Stimulated activated CD8-positive, alpha-beta memory T cell treated with anti-CD3 and anti-CD28 coated beads, Interleukin-4, amount 100 ng/mL, for 1 hour (primary cell): ENCODE measurements around the gene MACF1.
"Not testable (repeated sequence)": the region's sequence is repeated elsewhere in the genome, so short reads cannot be mapped to it uniquely, and the experiment has no call there.

ENCODE experiments used
- DNase-seq, 2 donors: peaks; one replicate each; pipeline ENCODE4 v3.0.0-alpha.2; 2020; ENCODE audit warnings: low read depth in 2 of 2, low spot score in 1 of 2

The MACF1 gene

DNA sequence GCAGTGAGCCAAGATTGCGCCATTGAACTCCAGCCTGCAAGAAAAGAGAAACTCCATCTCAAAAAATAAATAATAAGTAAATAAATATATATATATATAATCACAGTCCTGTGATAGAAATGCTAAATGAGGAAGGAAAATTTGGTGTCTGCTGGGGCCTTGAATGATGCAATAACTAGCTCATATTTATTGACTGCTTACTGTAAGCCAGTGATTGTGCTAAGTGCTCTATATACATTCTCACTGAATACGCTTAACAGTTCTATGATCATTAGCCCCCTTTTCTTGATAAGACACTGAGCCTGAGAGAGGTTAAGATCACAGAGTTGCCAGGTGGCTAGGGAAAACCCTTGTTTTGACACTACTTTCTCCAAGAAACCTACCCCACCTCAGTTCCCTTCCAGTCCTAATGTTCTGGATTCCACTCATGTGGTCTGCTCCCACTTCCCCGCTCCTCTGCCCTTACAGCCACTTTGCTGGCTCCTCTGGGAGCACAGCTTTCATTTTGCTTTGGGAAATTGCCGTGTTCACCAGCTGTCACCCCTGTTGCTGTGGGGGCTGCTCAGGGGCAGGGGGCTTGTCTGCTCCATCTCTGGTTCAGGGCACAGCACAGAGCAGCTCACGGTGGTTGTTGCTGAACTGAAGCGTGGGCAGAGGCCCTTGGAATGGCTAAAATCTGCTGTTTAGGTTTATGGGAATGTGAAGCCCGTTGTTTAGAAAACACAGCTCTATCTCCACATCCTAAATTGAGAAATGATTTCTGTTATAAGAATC lies 284.5 kb downstream of the MACF1 start:
- DNase-seq = no peak

DNA sequence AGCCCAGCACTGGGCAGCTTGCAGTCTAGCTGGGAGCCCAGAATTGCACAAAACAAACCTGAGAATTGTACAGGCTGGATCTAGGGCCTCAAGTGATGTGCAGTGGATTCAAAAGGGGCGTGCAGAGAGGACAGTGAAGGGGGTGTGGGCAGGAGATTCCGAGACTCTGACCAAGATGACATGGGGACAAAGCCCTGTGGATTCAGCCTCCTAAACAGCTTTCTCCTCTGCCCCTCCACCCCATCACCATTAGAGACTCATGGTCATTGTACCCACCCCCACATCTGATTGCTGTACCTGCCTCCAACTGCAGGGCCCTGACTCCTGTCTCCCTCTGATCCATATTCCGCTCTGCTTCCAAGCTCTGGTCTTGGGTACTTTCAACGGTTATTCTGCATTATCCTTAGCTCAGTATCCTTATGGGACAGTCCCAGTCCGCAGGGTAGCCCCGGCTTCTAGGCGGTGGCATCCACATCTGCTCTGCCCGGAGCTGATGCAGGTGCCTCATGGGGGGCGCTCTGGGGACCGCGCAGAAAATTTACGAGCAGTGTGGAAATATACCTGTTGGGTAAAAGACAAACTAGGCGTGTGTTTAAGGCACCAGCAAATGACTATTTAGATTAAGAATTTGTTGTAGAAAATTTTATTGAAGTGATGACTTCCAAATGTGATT lies 285.2 kb downstream of the MACF1 start:
- no peak for DNase-seq

DNA sequence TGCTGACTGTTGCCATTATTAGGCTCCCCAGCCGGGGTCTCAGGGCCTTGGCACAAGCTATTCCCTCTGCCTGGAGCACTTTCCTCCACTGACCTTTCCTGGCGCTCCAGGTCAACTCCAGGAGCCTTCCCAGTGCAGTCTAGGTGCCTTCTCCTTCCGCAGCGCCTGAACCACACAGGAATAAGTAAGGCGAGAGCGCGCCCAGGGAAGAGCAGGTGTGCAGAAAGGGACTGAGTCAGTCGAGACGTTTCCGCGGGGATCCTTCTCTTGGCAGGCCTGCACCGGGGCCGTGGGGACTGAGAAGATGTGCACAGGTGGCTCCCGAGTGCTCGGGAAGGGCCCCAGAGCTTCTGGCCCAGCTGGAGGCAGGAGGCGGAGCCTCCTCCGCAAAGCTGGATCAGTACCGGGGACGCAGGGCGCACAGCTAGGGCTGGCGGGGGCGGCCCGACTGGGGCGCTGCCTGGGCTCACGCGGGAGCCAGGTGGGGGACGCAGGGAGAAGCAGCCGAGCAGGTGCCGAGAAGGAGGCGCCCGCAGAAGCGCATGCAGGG lies 286.2 kb downstream of the MACF1 start:
- DNase-seq = no peak

DNA sequence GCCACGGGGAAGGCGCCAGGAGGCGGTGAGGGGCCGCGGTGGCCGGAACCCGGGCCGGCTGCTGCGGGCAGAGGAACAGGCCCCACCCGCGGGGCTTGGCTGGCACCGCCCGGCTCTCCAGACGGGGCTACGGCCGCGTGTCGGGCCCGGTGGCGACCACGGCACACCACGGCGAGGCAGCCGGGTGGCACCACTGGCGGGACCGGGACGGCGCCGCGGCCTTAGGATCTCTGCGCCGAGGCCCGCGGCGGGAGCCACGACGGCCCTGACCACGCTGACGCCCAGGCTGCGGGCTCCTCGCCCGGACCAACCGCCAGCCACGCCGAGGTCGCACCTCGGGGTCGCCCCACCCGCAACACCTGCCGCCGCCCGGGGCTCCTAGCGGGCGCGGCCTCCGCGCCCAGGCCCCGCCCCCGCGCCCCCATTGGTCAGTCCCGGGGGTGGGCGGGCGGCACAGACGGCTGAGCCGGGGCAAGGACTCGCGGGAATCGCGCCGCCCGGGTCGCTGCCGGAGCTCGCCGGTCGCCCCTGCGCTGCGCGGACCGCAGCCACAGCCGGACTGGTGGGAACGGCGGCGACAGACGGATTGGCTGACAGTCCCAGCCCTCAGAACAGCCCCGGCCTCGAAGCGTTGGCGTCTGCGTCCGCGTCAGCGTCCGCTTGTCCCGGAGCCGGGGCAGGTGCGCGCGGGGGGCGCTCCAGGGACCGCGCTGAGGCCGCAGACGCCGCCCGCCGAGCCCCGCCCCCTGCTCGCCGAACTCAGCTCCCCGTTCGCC lies 286.8 kb downstream of the MACF1 start, which contains the start of gene BMP8A:
Gene BMP8A (plus strand): TSS at position 491 of the 776 bp plus-strand sequence. CDS start 356 bp downstream, outside the sequence.
- DNase-seq = peak; percentile 44 to 51

DNA sequence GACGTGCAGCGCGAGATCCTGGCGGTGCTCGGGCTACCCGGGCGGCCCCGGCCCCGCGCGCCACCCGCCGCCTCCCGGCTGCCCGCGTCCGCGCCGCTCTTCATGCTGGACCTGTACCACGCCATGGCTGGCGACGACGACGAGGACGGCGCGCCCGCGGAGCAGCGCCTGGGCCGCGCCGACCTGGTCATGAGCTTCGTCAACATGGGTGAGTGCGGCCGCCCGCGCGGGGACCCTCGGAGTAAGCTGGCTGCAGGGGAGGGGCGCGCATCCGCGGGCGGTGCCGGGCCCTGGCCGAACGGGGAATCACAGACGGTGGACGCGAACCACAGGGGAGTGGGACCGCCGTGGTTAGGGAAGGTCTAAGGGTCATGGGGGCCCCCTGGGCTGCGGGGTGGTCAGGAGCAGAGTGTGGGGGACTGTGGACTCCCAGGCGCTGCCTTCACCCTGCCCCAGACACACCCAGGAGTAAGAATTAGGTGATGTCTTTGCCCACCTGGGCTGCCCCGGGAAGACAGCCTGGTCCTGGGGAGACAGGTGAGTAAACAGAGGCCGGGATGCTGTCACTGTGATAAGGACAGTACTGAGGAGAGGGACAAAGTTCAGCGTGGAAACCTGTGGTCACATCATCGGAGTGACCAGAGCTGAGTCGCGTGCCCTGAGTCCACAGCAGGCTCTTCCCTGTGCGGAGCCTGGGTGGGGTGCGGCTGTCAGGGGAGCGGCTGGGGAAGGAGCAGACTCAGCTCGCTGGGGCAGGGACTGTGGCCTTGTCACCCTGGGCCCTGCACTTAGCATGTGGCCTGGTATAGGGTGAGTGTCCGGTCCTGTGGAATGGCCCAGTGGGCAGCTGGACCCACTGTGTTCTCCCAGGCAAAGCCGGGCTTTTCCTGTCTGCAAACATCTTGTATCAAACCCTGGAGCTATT lies 287.9 kb downstream of the MACF1 start:
- DNase-seq = not testable (repeated sequence)

DNA sequence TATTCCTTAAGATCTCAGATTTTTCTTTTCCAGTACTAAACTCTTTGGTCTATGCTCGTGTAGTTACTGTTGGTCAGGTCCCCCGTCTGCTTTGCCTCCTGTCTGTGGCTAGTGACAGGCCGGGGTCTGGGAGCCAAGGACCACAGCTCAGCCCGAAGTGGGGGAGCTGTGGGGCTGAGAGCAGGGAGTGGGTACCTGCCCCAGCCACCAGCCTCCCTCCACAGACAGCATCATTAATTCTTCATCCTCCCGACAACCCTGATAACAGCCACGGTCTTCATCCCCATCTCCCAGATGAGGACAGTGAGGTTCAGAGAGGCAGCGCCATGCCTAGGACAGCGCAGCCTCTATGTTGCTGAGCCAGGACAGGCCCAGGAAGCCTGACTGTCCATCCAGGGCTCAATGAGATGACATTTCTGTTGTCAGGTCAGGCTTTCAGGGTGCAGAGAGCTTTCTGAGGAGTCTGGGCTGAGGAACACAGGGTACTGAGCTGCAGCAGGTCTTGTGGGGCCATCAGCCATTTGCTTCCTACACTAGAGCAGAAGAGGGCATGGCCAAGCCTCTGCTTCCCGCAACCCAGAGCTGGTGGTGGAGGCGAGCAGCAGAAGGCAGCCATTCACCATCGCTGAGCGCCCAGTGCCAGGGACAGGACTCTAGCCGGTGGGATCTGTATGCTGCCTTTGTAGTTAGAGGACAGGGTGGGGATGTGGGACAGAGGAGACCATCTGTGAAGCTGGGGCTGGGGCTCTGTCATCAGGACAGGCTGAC lies 288.7 kb downstream of the MACF1 start:
- not testable (repeated sequence) for DNase-seq

DNA sequence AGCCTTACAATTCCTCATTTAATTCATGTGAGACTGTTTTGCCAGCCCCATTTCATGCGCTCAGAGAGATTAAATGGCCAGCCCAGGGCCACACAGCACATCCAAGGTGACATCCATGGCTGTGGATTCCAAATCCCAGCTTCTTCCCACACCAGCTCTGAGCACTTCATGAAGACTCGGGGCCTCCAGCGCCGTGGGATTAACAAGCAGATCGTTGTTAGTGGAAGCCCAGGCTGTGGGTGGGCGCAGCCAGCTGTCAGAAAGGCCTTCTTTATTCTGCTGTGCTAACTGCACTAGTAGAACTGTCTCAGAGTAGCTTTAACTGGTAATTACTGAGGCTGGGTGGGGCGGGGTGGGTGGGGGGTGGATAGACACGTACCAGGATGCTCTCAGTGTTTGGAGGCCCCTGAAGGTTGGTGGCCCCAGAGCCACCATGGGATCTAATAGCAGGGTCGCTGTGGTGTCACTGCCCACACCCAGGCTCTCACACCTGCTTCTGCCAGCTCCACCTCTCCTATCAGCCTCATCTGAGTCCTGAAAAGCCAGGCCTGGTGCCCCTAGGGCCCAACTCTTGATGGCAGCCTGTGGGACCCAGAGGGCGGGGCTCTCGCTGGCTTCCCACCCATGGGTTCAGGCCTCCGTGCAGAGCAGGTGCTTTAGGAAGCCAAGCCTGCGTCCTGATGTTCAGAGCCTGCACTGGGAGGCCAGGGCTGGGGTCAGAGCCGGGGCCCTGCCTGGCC lies 290.3 kb downstream of the MACF1 start:
- no peak for DNase-seq

DNA sequence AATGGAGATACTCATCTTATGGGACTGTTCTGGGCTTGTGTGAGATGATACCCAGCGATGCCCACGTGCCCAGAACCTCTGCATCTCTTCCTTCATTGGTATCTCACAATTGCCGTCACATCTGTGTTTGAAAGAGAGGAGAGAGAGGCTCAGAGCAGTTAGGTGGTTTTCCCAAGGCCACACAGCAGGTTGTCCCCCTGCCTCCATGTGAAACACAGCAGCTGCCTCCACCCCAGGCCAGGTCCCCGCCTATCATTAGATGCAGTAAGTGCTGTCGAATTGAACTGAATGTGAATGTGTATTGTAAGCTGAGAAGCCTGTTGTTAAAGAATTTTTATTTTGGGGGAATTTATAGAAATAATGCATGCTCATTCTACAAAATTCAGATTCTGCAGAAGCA lies 292.0 kb downstream of the MACF1 start:
- DNase-seq = not testable (repeated sequence)

DNA sequence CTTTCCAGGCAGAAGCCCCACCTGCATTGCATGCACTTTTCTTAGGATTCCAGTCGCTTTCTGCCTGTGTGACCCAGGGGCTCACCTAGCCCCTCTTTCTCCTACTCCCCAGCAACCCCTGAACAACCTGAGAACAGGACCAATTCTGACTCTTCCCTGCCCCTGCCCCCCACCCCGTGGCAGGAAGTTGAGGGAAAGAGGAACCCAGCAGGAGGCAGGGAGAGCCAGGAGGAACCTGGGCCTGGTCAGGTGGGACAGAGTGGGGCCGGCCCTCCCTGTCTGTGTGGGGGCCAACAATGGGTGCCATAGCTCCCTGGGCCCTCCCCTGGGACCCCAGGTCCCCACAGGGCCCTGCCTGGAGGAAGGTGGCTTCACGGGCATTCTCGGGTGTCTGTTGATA lies 293.1 kb downstream of the MACF1 start:
- DNase-seq = no peak

DNA sequence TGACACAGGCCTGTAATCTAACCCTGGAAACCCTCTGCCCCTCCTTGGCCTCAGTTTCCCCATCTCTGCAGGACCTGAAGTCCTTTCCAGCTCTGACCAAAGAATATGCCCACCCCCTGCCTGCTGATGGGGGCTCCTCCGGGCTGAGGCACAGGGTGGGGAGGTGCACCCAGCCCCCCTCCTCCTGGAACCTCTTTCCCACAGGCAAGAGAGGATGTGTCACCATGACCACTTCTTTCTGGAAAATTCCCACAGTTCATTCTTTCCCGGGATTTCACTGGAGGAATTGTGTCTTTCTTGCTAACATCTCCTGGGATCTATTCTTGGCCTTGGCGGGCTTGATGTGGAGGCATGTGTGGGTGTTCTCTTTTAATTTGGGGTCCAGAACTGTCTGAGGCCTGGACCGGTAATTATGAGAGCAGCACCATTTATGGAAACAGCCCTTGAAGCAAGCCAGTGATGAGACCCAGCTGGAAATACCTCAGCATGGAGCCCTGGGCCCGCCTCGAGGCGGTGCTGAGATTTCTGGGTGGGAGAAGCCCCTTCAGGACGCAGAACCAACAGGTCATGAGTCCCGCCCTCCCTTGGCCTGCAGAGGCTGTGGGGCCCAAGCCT lies 293.7 kb downstream of the MACF1 start:
- DNase-seq = not testable (repeated sequence)

DNA sequence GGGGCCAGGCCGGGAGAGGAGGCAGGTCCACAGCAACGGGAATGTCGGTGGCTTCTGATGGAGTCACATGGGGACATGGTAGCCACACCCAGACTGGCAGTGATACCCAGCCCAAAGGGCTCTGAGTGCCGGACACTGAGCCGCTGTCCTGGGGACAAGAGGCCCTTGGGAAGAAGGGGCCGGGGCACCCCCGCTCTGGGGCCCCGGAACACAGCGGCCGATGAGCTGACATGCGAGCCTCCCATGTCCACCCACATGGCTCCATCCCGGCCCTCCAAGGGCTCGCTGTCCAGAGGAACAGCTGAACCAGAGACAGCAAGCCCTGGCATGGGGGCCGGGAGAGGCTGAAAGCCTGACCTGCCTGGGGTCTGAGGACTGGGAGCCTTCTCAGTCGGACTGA lies 294.3 kb downstream of the MACF1 start:
- DNase-seq = not testable (repeated sequence)

DNA sequence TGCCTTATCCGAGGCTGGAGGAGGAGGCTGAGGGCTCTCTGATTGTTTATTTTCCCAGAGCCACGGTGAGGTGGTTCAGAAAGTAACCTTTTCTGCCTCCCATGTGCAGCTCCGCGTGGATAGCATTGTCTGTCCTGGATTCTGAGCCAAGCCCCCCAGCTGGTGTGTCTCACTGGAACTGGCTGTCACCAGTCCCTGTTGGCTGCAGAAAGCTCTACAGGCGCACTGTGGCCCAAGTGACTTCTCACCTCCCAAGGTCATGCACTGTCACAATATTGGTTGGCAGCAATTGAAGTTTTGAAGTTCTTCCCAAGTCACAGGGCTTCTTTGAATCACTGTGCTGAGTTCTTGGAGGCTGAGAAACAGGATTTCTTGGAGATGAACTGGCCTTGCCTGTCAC lies 295.2 kb downstream of the MACF1 start:
- no peak for DNase-seq

DNA sequence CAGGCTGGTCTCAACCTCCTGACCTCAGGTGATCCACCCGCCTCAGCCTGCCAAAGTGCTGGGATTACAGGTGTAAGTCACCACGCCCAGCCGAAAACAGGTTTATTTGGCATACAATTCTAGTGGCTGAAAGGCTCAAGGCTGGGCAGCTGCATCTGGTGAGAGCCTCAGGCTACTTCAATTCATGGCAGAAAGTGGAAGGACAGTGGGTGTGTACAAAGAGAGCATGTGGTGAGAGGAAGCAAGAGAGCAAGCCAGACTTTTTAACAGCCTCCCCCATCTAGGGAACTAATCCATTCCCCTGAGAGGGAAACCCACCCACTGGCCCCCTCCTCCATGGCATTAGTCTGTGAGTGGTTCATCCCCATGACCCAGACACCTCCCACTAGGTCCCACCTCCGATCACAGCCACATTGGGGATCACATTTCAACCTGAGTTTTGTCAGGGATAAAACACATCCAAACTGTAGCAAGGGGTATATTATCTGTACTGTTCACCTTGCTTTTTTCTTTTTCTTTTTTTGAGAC lies 296.4 kb downstream of the MACF1 start:
- no peak for DNase-seq

DNA sequence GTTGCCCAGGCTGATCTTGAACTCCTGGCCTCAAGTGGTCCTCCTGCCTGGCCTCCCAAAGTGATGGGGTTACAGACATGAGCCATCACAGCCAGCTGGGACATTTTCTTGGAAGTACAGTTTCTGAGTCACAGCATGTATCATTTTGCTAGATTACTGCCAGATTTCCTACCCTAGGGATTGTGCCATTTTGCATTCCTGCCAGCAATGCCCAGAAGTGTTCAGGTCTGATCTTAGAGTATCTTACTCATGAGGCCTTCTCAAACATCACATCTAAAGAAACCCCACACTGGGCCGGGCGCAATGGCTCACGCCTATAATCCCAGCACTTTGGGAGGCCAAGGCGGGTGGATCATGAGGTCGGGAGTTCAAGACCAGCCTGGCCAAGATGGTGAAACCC lies 297.2 kb downstream of the MACF1 start:
- no peak for DNase-seq

DNA sequence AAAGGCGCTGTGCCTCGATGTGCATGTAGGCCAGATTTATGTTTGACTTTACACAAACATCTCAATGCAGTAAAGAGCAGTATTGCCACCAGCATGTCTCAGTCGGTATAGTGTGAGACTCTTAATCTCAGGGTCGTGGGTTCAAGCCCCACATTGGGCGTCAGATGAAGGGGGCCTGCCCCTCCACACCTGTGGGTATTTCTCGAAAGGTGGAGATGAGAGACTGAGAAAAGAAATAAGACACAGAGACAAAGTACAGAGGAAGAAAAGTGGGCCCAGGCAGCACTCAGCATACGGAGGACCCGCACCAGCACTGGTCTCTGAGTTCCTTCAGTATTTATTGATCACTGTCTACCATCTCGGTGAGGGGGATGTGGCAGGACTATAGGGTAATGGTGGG lies 299.9 kb downstream of the MACF1 start:
- not testable (repeated sequence) for DNase-seq

DNA sequence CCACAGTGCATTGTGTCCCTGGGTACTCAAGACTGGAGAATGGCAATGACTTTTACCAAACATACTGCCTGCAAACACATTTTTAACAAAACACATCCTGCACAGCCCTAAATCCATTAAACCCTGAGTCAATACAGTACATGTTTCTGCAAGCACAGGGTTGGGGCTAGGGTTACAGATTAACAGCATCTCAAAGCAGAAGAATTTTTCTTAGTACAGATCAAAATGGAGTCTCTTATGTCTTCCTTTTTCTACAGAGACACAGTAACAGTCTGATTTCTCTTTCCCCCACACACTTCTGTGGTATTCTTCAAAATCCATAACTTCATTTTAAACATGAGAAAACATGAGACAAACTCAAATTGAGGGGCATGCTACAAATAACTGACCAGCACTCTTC lies 300.8 kb downstream of the MACF1 start:
- no peak for DNase-seq

DNA sequence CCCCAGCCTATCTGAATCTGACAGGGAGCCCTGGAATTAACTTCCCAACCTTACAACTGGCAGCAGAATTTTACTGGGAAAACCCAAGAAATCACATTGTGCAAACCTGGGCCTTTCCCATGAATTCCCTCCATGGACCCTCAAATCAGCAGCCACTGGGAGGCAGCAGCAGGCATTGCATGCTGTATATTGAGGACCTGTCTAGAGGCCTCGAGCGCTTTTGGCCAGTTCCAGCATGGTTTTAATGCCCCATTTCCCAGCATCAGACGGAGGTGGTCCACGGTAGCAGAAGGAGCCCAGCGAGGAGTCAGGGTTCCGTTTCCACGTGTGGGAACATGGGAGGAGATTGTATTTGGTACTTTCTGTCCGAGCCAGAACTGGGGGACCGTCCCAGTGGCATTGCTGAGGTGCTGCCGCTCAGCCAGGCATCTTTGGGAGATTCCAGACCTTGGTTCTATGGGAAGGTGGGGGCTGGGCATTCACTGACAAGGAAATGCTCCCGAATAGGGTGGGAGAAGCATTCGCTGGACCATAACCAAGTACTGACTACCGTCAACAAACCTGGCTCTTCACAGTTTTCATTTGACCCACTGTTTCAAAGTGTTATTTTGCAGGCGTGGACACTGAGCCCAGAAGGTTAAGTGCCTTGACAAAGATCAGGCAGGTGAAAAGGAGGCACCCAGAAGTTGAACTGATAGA lies 302.9 kb downstream of the MACF1 start:
- no peak for DNase-seq

DNA sequence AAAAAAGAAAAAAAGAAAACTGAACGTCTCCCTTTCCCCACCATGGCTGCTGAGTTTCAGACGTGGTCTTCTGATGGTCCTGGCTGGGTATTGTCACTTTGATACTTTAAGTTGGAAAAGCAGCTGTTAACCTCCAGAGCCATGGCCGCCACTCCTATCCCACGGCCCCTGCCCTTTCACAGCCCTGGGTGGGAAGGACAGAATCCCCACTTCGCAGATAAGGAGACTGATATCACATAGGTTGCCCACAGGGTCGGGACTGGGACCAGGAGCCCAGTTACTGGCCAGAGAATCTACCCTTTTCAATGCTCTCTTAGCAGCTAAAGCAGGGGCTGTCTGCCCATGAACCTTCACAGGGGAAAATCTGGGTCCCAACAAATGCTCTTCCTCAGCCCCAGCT lies 303.8 kb downstream of the MACF1 start:
- DNase-seq = no peak
